GM12891 (cell line): ENCODE results near the gene WDR7.

Experiments
- DNase-seq: peaks from one replicate; pipeline ENCODE4 v3.0.0; 2011; ENCODE audit warnings: low spot score; ENCODE audit not compliant: insufficient read length
- FAIRE-seq: peaks from 2 replicates; lab custom pipeline; 2011; peaks lifted over from hg19 to GRCh38; lab: Jason Lieb, UNC
- PAX5 ChIP-seq: IDR thresholded peaks from 2 replicates; pipeline ENCODE4 v1.6.1; 2011; ENCODE audit warnings: low read length, moderate library complexity, mild to moderate bottlenecking; ENCODE audit not compliant: insufficient read depth, severe bottlenecking
- POLR2A ChIP-seq: IDR thresholded peaks from 2 replicates; pipeline ENCODE4 v1.6.1; 2011; ENCODE audit warnings: low read depth, low read length, control low read depth
- POLR2AphosphoS5 ChIP-seq: IDR thresholded peaks from 2 replicates; pipeline ENCODE4 v1.6.1; 2011; ENCODE audit warnings: low read depth, low read length, control low read depth
- POU2F2 ChIP-seq: IDR thresholded peaks from 2 replicates; pipeline ENCODE4 v1.6.1; 2011; ENCODE audit warnings: low read depth, mild to moderate bottlenecking, control low read depth, low read length, moderate library complexity
- SPI1 ChIP-seq: IDR thresholded peaks from 2 replicates; pipeline ENCODE4 v1.6.1; 2011; ENCODE audit warnings: low read depth, low read length, control low read depth
- TAF1 ChIP-seq: IDR thresholded peaks from 2 replicates; pipeline ENCODE4 v1.6.1; 2011; ENCODE audit warnings: low read depth, low read length, control low read depth

WDR7 gene

DNA sequence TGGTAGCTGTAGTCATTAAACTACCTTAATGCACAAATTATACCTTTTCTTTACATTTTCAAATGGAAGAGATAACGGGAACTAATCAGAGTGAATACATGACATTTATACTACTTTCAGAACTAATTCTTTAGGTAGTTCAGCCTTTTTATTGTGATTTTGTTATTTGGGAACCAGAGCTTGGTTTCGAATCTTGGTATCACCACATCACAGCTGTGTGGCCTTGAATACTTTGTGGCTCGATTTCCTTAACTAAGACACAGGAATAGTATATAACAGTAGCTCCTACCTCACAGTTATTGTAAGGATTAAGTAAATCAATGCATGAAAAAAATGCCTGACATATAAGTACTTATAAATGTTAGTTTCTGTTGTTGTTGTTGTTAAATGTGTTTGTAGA is 240.0 kb downstream of the WDR7 start:
- no peak for FAIRE-seq
- DNase-seq: no peak
- no peak for TF ChIP-seq POLR2AphosphoS5
- no peak for TF ChIP-seq POU2F2
- no peak for TF ChIP-seq TAF1
- TF ChIP-seq PAX5: no peak
- TF ChIP-seq POLR2A: no peak
- no peak for TF ChIP-seq SPI1

DNA sequence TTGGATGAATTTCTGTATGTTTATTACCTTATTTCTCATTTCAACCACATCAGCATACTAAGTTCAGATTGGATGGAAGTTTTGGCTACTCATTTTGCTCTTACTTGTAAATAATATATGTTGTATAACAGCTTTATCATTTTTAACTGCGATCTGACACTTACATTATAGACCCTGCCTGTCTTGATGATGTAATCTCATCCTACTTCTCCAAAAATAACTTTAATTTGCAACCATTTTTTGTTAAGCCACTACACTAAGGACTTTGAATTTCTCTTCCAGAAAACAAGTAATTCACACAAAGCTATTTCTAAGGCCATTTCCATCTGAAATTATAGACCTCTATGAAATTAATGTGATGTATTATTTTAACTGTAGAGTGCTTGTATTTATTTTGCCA is 240.7 kb downstream of the WDR7 start:
- DNase-seq (no peak), FAIRE-seq (no peak)
- no peak for TF ChIP-seq SPI1
- TF ChIP-seq POLR2AphosphoS5: no peak
- TF ChIP-seq PAX5: no peak
- TF ChIP-seq TAF1: no peak

DNA sequence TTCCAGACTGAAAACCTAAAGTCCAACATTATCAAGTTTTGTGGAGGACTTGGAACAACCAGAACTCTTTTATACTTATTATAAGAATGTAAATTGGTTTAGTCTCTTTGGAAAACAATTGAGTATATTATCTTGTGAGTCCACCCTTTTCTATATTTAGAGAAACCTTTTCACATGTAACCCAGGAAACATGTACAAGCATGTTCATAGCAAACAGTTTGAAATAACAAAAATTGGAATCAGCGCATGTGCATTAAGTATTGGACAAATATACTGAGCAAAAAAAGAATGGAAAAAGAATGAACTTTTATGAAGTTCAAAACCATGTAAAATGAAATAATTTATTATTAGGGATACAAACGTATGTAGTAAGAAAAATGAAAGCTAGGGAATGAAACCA is 246.0 kb downstream of the WDR7 start:
- FAIRE-seq (no peak), DNase-seq (no peak)
- TF ChIP-seq POLR2A (no peak), PAX5 (no peak), POLR2AphosphoS5 (no peak), TAF1 (no peak), POU2F2 (no peak), SPI1 (no peak)

DNA sequence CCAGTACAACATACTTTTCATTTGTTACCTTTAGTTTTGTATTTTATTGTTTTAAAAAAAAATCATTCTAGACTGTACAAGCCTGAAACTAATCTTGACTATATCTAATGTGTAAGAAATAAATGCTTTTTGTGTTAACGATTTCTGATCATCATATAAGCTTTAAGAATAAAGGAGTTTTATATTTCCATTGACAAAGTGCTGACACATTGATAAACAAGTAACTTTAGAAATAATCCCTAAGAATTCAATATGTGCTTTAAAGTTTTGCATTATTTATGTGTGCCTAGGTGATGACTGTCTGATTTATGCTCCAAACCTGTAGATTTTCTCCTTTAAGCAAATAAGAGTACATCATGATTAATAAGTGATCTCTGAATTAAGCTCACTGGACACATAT is 248.5 kb downstream of the WDR7 start:
- FAIRE-seq: no peak
- no peak for TF ChIP-seq SPI1
- TF ChIP-seq POLR2AphosphoS5: no peak
- no peak for TF ChIP-seq PAX5
- no peak for TF ChIP-seq TAF1
- no peak for DNase-seq

DNA sequence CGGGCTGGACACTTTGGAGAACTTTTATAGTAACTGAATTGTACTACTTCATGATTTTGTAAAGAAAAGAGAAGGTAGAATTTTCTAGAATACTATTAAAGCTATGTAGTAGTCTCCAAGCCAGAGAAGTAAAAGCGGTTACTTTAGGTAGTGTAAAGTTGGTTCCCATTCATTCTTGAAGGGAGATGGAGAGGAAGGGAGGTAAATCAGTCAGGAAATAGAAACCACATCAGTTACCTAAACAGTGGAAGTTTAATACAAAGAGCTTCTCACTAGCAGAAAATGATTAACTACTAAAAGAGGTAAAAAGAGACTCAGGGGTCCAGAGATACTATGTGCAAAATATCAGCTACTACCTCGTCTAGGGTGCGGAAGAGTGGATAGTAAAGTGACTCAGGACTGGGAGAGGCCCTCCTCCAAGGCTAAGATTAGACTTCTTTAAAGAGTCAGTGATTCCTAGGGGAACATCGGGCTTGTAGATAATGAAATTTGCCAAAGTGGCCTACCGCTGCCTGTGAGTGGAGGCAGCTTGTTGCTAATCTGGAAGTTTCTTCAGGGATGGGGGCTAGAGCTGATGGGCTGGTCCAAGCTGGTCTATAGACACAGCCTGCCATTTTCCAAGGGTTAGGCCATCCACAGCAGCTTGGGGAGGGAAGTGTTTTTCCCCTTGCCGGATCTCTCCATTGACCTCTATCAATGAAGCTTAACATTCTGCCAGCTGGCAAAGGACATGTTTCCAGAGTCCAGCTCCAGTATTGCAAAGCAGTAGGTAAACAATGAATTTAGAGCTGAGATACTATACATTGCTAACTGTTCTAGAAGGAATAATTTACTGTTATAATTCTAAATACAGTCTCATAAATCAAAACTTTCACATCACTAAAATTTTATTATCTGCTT is 249.3 kb downstream of the WDR7 start:
- FAIRE-seq (no peak), DNase-seq (no peak)
- TF ChIP-seq POLR2AphosphoS5: no peak
- TF ChIP-seq PAX5: no peak
- TF ChIP-seq TAF1: no peak
- no peak for TF ChIP-seq POU2F2
- TF ChIP-seq SPI1: no peak
- TF ChIP-seq POLR2A: no peak

DNA sequence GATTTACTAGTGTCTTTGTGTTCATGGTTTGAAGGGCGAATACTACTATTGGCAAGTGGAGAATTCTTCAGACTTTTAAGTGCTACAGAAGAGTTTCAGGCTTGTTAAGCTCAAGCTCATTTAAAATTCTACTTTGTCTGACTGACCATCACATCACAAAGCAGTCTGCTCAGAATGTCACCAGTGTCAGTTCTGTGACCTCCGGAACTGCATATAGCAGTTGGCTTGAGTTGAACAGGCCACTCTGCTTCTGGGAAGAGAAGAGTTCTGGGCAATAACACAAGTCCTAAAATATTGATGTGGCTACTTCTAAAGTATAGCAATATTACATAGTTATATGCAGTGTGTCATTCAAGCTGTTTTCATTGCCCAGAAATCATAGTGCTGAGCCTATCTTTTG is 250.8 kb downstream of the WDR7 start:
- DNase-seq (no peak), FAIRE-seq (no peak)
- TF ChIP-seq POLR2A (no peak), SPI1 (no peak), PAX5 (no peak), POU2F2 (no peak), TAF1 (no peak)

DNA sequence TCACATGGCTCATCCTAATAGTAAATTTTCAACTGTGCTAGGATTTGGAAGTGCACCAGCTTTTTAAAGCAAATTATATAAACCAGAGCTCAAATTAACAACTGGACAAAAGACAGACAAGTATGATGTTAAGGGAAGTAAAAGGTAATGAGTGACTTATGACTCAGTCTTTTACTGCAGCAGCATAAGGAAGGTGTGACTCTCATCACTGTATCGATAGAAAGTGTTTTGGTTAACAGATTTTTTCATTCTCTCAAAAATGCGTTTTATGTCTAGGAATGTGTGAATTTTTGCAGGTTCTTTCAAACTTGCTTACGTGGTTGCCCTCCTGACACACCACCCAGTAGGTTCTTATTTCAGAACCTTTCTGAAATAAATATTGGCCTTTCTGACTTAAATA is 251.5 kb downstream of the WDR7 start:
- TF ChIP-seq POLR2AphosphoS5 (no peak), TAF1 (no peak), PAX5 (no peak), SPI1 (no peak), POLR2A (no peak), POU2F2 (no peak)
- no peak for DNase-seq
- FAIRE-seq: no peak

DNA sequence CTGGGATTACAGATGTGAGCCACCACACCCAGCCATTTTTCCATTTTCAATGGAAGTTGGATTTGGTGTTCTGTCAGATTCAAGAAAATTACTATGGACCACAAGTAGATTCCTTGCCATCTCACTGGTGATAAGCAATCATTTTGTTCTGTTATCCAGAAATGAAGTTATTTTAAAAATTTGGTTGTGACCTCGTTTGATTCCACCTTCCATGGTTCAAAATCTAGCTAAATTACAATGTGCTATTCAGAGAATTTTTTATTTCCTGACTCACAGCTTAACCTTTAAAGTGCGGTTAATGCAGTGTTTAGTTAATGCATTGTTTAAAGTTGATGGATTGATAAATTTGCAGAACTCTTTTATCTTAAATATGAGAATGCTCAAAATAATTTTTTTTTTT is 252.5 kb downstream of the WDR7 start:
- no peak for FAIRE-seq
- TF ChIP-seq POU2F2 (no peak), PAX5 (no peak), TAF1 (no peak), SPI1 (no peak), POLR2A (no peak), POLR2AphosphoS5 (no peak)

DNA sequence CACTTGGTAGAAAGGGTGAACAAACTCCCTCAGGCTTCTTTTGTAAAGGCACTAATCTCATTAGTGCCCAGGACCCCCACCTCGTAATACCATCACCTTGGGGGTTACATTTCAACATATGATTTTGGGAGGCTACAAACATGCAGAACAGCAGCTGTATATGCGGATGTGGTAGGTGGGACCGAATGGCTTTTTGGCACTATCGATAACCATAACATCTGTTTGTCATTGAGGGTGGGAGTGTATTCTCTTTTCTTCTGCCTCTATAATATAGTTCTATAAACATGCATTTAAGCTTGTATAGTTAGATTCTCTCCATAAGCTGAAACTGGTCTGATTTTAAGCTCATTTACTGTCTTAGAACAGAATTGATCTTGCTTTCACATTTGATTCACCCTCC is 256.6 kb downstream of the WDR7 start:
- no peak for DNase-seq
- FAIRE-seq: no peak
- TF ChIP-seq PAX5: no peak
- TF ChIP-seq TAF1: no peak
- no peak for TF ChIP-seq POLR2AphosphoS5

More for the DNA sequence above, 252.5 kb downstream of the WDR7 start:
- DNase-seq: no peak

DNA sequence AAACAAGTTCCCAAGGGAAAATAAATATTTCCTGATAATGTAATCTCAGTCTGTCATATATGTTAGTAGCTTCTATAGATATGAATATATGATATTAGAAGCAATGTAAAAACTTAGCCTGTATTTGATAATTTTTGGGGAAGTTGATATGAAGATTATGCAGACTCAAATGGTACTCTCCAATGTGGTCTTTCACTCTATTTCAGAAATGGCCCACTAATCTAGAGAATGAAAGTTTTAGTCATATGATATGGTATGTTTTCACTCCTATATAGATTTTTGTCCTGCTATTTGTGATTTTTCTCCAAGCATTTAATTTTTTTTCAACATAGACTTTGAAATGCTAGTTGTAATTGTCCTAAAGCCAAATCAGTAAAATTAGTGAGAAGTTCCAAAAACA is 259.1 kb downstream of the WDR7 start:
- DNase-seq (no peak), FAIRE-seq (no peak)
- TF ChIP-seq POU2F2: no peak
- no peak for TF ChIP-seq POLR2A
- no peak for TF ChIP-seq POLR2AphosphoS5
- no peak for TF ChIP-seq SPI1
- TF ChIP-seq PAX5: no peak
- TF ChIP-seq TAF1: no peak
